Activated CD4-positive, alpha-beta T cell treated with anti-CD3 and anti-CD28 coated beads, Interleukin-2, amount 10 ng/mL, durations not matched to agents 7 days and 5 days (primary cell): Measurements from ENCODE around the gene ABCG8. TPM values are rescaled to one million over a fixed set of nuclear protein-coding genes. Genes with fewer than 3 reads are reported as not detected.
"Not testable (repeated sequence)": the region's sequence is repeated elsewhere in the genome, so short reads cannot be mapped to it uniquely, and the experiment has no call there.

Experiments
- CTCF ChIA-PET: fragments of 350-600 bp; sonication (Branson Sonifier 250); formaldehyde crosslinking; loops from one replicate; lab custom pipeline; 2021; ENCODE audit warnings: antibody characterized with exemption; lab: Charles Lee
- POLR2A ChIA-PET: fragments of 350-600 bp; sonication (Branson Sonifier 250); formaldehyde crosslinking; loops from one replicate; lab custom pipeline; 2021; ENCODE audit warnings: antibody characterized with exemption; lab: Charles Lee
- DNase-seq: peaks from one replicate; pipeline ENCODE4 v3.0.0-alpha.2; 2020
- H3K27ac Mint-ChIP-seq: one replicate; pipeline ENCODE4 v1.8.0; 2021; ENCODE audit warnings: mild to moderate bottlenecking, moderate library complexity, mixed read lengths
- H3K27me3 Mint-ChIP-seq: one replicate; pipeline ENCODE4 v1.8.0; 2021; ENCODE audit warnings: mixed read lengths
- H3K36me3 Mint-ChIP-seq: one replicate; pipeline ENCODE4 v1.8.0; 2021; ENCODE audit warnings: low read depth, mixed read lengths
- H3K4me1 Mint-ChIP-seq: one replicate; pipeline ENCODE4 v1.8.0; 2021; ENCODE audit warnings: mixed read lengths
- H3K4me3 Mint-ChIP-seq: one replicate; pipeline ENCODE4 v1.8.0; 2021; ENCODE audit warnings: mild to moderate bottlenecking, moderate library complexity, mixed read lengths
- H3K9me3 Mint-ChIP-seq: one replicate; pipeline ENCODE4 v1.8.0; 2021; ENCODE audit warnings: mixed read lengths
- total RNA-seq, 2 experiments: library from RNA; stranded (reverse); gene quantifications; one replicate each; pipeline ENCODE4 v1.2.3, GENCODE V29; 2021

Gene ABCG8
- total RNA-seq, 2 experiments from 2014 or later, result not detected

DNA sequence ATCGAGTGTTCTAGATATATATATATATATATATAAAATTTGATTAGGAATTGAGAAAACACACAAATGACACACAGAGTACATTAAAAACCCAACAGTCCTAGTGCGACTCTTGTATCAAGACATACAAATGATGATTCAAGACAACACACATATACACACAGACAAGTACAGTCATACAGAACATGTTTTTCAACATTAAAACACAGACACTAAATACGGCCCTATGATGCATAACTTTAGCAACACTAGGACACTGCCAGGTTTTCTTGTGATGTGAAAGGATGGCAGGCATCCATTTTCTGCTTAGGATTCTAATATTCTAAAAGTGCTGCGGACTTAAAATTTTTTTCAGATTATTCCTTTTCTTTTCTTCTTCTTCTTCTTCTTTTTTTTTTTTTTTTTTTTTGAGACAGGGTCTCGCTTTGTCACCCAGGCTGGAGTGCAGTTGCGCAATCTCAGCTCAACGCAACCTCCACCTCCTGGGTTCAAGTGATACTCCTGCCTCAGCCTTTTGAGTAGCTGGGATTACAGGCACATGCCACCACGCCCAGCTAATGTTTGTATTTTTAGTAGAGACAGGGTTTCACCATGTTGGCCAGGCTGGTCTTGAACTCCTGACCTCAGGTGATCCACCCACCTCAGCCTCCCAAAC lies 72.5 kb downstream of the ABCG8 start:
- not testable (repeated sequence) for H3K4me3 Mint-ChIP-seq
- H3K36me3 Mint-ChIP-seq, result peaks cover 32% of the 10 kb centered on the region

DNA sequence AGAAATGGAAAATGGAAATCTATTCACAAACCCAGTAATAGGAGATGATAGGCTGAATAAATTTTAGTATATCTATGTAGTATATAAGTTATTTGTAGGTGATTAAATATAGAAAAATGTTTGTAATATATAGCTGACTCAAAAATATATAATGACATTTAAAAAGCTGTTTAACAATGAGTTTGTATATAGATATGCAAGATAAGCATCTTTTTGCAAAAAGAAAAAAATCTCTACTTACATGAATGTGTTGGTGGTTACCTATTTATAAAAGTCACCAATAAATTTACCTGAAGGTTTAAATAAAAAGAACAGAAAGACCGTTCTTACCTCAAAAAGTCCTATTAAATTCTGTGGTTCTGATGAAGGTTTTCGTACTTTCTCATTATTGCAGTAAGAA lies 85.7 kb downstream of the ABCG8 start:
- ChIA-PET CTCF (interaction anchor here (0.9 to 1.0 kb wide), 2 partner anchors 9 to 46 kb away, joined by 4 read pairs; no protein-coding TSS in a partner anchor), POLR2A (no interaction called here)
- Mint-ChIP-seq H3K27me3 (no peaks in the 10 kb centered on the region), H3K4me3 (no peak overlapping the region), H3K4me1 (peaks cover 12% of the 10 kb centered on the region), H3K36me3 (peaks cover 23% of the 10 kb centered on the region), H3K9me3 (no peaks in the 10 kb centered on the region), H3K27ac (no peak overlapping the region)
- DNase-seq, result no peak

More for the DNA sequence above, 72.5 kb downstream of the ABCG8 start:
- CTCF ChIA-PET, result interaction anchor here (0.6 kb wide), 2 partner anchors 19 to 94 kb away, joined by 3 to 4 read pairs; no protein-coding TSS in a partner anchor
- DNase-seq, H3K9me3 Mint-ChIP-seq, H3K27ac Mint-ChIP-seq, H3K4me1 Mint-ChIP-seq, POLR2A ChIA-PET, H3K27me3 Mint-ChIP-seq: not testable (repeated sequence)

DNA sequence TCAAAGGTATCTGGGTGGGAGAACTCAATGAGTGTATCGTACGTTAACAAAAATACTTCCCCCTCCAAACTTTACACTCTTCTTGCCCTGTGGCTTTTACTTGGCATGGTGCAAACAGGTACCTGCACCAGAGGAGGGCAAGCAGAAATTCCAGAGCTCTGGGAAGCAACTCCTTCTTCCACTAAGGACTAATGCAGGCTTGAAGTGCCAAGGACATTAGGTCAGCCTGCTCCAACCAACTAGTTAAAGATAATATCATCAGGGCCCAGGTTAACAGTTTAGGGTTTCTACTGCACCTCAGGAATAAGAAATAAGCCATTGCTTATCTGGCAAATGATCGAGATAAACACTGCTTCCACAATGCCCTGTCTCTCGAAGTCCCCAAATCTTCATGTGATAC lies 86.7 kb downstream of the ABCG8 start:
- H3K36me3 Mint-ChIP-seq, result peaks cover 30% of the 10 kb centered on the region
- no peak for DNase-seq
- peaks cover 12% of the 10 kb centered on the region for H3K4me1 Mint-ChIP-seq
- ChIA-PET POLR2A (no interaction called here), CTCF (no interaction called here)
- H3K4me3 Mint-ChIP-seq, result no peak overlapping the region
- H3K27ac Mint-ChIP-seq, result no peak overlapping the region
- no peaks in the 10 kb centered on the region for H3K9me3 Mint-ChIP-seq
- H3K27me3 Mint-ChIP-seq, result no peaks in the 10 kb centered on the region

DNA sequence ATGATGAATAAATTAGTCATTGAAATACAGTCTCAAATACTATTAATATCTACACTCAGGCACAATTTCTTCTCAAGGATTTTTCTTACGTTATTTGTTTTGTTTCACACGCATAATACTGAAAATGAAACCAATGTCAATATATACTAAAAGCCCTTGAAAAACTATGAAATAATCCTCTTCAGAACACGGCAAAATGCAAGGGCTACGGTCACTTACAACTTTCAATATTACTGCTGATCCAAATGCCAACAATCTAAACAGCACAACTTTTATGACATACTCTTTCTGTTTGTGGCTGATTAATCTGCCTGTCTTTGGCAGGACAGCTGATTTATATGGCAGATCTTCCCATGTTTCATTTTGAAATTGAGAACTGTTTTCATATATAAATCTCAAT lies 88.7 kb downstream of the ABCG8 start:
- no peak for DNase-seq
- peaks cover 34% of the 10 kb centered on the region for H3K36me3 Mint-ChIP-seq
- peaks cover 12% of the 10 kb centered on the region for H3K4me1 Mint-ChIP-seq
- H3K4me3 Mint-ChIP-seq, result peak overlapping the region; percentile 41
- CTCF ChIA-PET, result no interaction called here
- peak overlapping the region; percentile 80 for H3K27ac Mint-ChIP-seq
- no peaks in the 10 kb centered on the region for H3K9me3 Mint-ChIP-seq
- no peaks in the 10 kb centered on the region for H3K27me3 Mint-ChIP-seq
- POLR2A ChIA-PET, result no interaction called here

DNA sequence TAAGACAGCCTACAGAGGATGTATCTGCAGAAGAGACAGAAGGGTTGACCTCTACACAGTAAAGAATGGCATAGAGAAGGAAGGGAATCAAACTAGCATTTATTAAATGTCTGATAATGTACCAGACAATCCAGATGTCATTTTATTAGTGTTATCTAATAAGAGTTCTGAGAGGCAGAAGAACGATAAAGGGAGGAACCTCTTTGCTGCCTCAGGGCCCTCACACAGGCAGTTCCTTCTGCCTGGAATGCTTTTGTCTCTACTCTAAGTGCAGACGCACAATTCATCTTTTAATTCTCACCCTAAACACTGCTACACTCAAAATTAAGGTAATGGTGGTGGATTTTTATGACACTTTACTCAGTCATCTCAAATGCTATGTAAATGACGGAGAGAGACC lies 92.5 kb downstream of the ABCG8 start:
- H3K4me3 Mint-ChIP-seq, result no peak overlapping the region
- no peaks in the 10 kb centered on the region for H3K27me3 Mint-ChIP-seq
- ChIA-PET CTCF (interaction anchor here (1.2 to 2.0 kb wide), 2 partner anchors 9 to 28 kb away, joined by 4 to 7 read pairs; no protein-coding TSS in a partner anchor), POLR2A (no interaction called here)
- H3K9me3 Mint-ChIP-seq, result no peaks in the 10 kb centered on the region
- peaks cover 12% of the 10 kb centered on the region for H3K4me1 Mint-ChIP-seq
- peaks cover 30% of the 10 kb centered on the region for H3K36me3 Mint-ChIP-seq
- no peak overlapping the region for H3K27ac Mint-ChIP-seq
- DNase-seq, result no peak

Other genes starting within 250 kb of the ABCG8 start
- 10 to 100 TPM; 26.2 to 32.2 TPM for gene THADA, start 242.9 kb upstream of the ABCG8 start, total RNA-seq
- gene PLEKHH2, start 201.7 kb upstream of the ABCG8 start, total RNA-seq, result under 1 TPM; 0.20 to 0.40 TPM
- not detected for gene C1GALT1C1L, start 162.5 kb upstream of the ABCG8 start, total RNA-seq
- 1 to 10 TPM; 4.0 to 5.1 TPM for gene DYNC2LI1, start 64.9 kb upstream of the ABCG8 start, total RNA-seq
- gene ABCG5, start 132 bp upstream of the ABCG8 start, total RNA-seq, result not detected
- 10 to 100 TPM; 77.6 to 80.2 TPM for gene LRPPRC, start 157.0 kb downstream of the ABCG8 start, total RNA-seq